Panc1 (cell line): Measurements from ENCODE around the gene SUGCT. TPM values are rescaled to one million over a fixed set of nuclear protein-coding genes. Genes with fewer than 3 reads are reported as not detected.

Source experiments
- ATAC-seq: fragments of 200-7000 bp; cut with Tn5 transposase; 2 replicates; pipeline ENCODE4 v1.9.1; 2020; ENCODE audit warnings: mild to moderate bottlenecking, moderate library complexity
- BruUV-seq: library from RNA; stranded (reverse); fragments of 400-500 nt; replicated peaks from 2 replicates; lab custom pipeline; 2021; lab: Mats Ljungman, UMichigan
- CTCF ChIA-PET: fragments of 300-600 bp; sonication (Branson Sonifier 250); formaldehyde crosslinking; loops from one replicate; lab custom pipeline; 2022; ENCODE audit warnings: antibody characterized with exemption; lab: Charles Lee
- POLR2A ChIA-PET: fragments of 300-600 bp; sonication (Branson Sonifier 250); formaldehyde crosslinking; loops from one replicate; lab custom pipeline; 2022; ENCODE audit warnings: antibody characterized with exemption; lab: Charles Lee
- DNase-seq: peaks from one replicate; pipeline ENCODE4 v3.0.0-alpha.2; 2010; ENCODE audit warnings: low read depth, low spot score
- H3K27ac ChIP-seq: 2 replicates; pipeline ENCODE4 v1.5.1; 2011; ENCODE audit warnings: mild to moderate bottlenecking, low read length, inconsistent platforms
- H3K27me3 ChIP-seq: fragments of 200-500 bp; sonication (Bioruptor generic); 2 replicates; pipeline ENCODE4 v1.6.0; 2014; ENCODE audit warnings: low read length, inconsistent platforms; ENCODE audit not compliant: control insufficient read depth, insufficient read depth
- H3K36me3 ChIP-seq: fragments of 200-500 bp; sonication (Bioruptor generic); 2 replicates; pipeline ENCODE4 v1.5.1; 2014; ENCODE audit warnings: inconsistent platforms, mild to moderate bottlenecking, low read length, moderate library complexity; ENCODE audit not compliant: control insufficient read depth, insufficient read depth
- H3K4me1 ChIP-seq: 2 replicates; pipeline ENCODE4 v1.5.1; 2011; ENCODE audit warnings: inconsistent platforms, mild to moderate bottlenecking, low read length, moderate library complexity; ENCODE audit not compliant: control insufficient read depth, insufficient read depth
- H3K4me3 ChIP-seq, 2 experiments: 2 replicates each; pipeline ENCODE4 v1.5.1; 2011 to 2012; ENCODE audit warnings: low read depth in 2 of 2, low read length in 2 of 2, mild to moderate bottlenecking in 2 of 2, inconsistent platforms in 1 of 2, moderate library complexity in 1 of 2
- H3K9me3 ChIP-seq: fragments of 200-500 bp; sonication (Bioruptor generic); 2 replicates; pipeline ENCODE4 v1.5.1; 2014; ENCODE audit warnings: low read depth, mild to moderate bottlenecking, inconsistent platforms, low read length, moderate library complexity; ENCODE audit not compliant: control insufficient read depth, insufficient read depth
- POLR2AphosphoS5 ChIP-seq: IDR thresholded peaks from 2 replicates; pipeline ENCODE4 v1.6.1; 2012; ENCODE audit warnings: mild to moderate bottlenecking, low read depth, low read length, moderate library complexity
- SIN3A ChIP-seq: IDR thresholded peaks from 2 replicates; pipeline ENCODE4 v1.6.1; 2012; ENCODE audit warnings: low read depth, mild to moderate bottlenecking, low read length, moderate library complexity, borderline replicate concordance; ENCODE audit not compliant: insufficient read depth
- TCF7L2 ChIP-seq: IDR thresholded peaks from 2 replicates; pipeline ENCODE4 v1.6.1; 2011; ENCODE audit warnings: mild to moderate bottlenecking, low read depth, low read length, inconsistent platforms
- in situ Hi-C: cut with HindIII; loops from 2 replicates; pipeline ENCODE4 v1.10.0; 2016; ENCODE audit warnings: low sequenced_read_pairs, low pct_unique_long_range_greater_than_20kb
- intact Hi-C: fragments of 100-400 bp; cut with micrococcal nuclease; formaldehyde crosslinking; loops from one replicate; pipeline ENCODE4 v1.10.0; 2022; ENCODE audit not compliant: unreplicated experiment
- total RNA-seq: library from RNA; stranded (reverse); gene quantifications from one replicate; pipeline ENCODE4 v1.2.1, GENCODE V29; 2021; ENCODE audit not compliant: unreplicated experiment
- TF ChIP-seq, protein P1 (sequence below): fragments of 450-650 bp; IDR thresholded peaks from 2 replicates; pipeline ENCODE4 v1.5.1; 2017; ENCODE audit warnings: mild to moderate bottlenecking
- TF ChIP-seq, protein P2 (sequence below), 2 experiments: IDR thresholded peaks; 2 replicates each; pipeline ENCODE4 v1.6.1; 2011 to 2012; ENCODE audit warnings: low read depth in 2 of 2, control low read depth in 1 of 2, low read length in 1 of 2, mild to moderate bottlenecking in 1 of 2, moderate library complexity in 1 of 2; ENCODE audit not compliant: insufficient read depth in 1 of 2

Gene SUGCT
- total RNA-seq, 1 experiment from 2014 or later = 3.1 TPM

DNA sequence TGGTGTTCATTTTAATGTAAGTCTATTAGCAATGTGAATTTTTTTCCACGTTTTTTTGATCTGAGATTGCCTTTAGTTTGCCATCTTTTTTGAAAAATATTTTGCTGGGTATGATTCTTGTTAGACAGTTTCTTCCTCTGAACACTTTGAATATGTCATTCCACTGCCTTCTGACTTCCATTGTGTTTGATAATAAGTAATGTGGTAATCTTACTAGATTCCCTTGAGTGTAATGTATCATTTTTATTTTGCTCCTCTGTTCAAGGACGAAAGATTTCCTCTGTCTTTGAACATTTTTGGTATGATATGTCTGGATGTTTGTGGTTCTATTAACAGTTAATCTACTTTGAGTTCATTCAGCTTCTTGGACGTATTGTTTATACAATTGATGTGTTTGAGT, 371.4 kb downstream of the SUGCT start:
- intact Hi-C loops = no loop called here
- CTCF ChIA-PET = no interaction called here
- Histone ChIP-seq H3K4me3 (no peak overlapping the region), H3K36me3 (no peaks in the 10 kb centered on the region), H3K4me1 (no peaks in the 10 kb centered on the region), H3K9me3 (no peaks in the 10 kb centered on the region; the same call in 1 of the 2 replicates), H3K27me3 (no peaks in the 10 kb centered on the region), H3K27ac (no peak overlapping the region)
- ATAC-seq (no peak), DNase-seq (no peak)
- in situ Hi-C loops = no loop called here
- TF ChIP-seq, protein P1, sequence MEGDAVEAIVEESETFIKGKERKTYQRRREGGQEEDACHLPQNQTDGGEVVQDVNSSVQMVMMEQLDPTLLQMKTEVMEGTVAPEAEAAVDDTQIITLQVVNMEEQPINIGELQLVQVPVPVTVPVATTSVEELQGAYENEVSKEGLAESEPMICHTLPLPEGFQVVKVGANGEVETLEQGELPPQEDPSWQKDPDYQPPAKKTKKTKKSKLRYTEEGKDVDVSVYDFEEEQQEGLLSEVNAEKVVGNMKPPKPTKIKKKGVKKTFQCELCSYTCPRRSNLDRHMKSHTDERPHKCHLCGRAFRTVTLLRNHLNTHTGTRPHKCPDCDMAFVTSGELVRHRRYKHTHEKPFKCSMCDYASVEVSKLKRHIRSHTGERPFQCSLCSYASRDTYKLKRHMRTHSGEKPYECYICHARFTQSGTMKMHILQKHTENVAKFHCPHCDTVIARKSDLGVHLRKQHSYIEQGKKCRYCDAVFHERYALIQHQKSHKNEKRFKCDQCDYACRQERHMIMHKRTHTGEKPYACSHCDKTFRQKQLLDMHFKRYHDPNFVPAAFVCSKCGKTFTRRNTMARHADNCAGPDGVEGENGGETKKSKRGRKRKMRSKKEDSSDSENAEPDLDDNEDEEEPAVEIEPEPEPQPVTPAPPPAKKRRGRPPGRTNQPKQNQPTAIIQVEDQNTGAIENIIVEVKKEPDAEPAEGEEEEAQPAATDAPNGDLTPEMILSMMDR = no peak
- TF ChIP-seq, protein P2, sequence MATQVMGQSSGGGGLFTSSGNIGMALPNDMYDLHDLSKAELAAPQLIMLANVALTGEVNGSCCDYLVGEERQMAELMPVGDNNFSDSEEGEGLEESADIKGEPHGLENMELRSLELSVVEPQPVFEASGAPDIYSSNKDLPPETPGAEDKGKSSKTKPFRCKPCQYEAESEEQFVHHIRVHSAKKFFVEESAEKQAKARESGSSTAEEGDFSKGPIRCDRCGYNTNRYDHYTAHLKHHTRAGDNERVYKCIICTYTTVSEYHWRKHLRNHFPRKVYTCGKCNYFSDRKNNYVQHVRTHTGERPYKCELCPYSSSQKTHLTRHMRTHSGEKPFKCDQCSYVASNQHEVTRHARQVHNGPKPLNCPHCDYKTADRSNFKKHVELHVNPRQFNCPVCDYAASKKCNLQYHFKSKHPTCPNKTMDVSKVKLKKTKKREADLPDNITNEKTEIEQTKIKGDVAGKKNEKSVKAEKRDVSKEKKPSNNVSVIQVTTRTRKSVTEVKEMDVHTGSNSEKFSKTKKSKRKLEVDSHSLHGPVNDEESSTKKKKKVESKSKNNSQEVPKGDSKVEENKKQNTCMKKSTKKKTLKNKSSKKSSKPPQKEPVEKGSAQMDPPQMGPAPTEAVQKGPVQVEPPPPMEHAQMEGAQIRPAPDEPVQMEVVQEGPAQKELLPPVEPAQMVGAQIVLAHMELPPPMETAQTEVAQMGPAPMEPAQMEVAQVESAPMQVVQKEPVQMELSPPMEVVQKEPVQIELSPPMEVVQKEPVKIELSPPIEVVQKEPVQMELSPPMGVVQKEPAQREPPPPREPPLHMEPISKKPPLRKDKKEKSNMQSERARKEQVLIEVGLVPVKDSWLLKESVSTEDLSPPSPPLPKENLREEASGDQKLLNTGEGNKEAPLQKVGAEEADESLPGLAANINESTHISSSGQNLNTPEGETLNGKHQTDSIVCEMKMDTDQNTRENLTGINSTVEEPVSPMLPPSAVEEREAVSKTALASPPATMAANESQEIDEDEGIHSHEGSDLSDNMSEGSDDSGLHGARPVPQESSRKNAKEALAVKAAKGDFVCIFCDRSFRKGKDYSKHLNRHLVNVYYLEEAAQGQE (IDR thresholded peaks at IDR 0.05; ENCODE audit: insufficient read depth in 1 of 2, low read depth in 2 of 2, low read length in 1 of 2) = no peak
- TF ChIP-seq SIN3A (no peak), TCF7L2 (no peak), POLR2AphosphoS5 (no peak)
- BruUV-seq = no TSS peak
- POLR2A ChIA-PET = interaction anchor here (0.6 kb wide), 1 partner anchor 318 kb away, joined by 8 read pairs; no protein-coding TSS in a partner anchor

DNA sequence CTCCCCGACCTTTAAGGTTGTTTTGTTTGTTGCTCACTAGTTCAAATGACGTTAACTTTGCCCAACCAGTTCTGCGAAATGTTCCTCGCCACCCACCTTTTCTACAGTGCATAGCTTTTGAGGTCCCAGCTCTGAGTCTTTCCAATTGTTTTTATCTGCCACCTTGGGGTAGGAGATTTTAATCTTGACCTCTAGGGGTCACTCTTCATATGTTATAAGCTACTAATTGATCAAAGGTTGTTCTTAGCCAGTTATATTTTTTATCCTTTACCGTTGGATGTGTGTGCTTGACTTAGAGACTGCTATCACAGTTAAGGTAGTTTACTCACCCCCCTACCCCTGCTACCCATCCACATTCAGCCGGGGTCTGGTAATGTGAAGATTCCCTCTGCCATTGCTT, 372.4 kb downstream of the SUGCT start:
- no peaks in the 10 kb centered on the region; the same call in 1 of the 2 replicates for H3K9me3 ChIP-seq
- POLR2A ChIA-PET = no interaction called here
- no peak overlapping the region for H3K4me3 ChIP-seq
- no peaks in the 10 kb centered on the region for H3K27me3 ChIP-seq
- intact Hi-C loops = no loop called here
- no peak for ATAC-seq
- no peak for DNase-seq
- no TSS peak for BruUV-seq
- no peak overlapping the region for H3K27ac ChIP-seq
- TF ChIP-seq, protein P1 = peak; percentile 38
- TF ChIP-seq TCF7L2 = no peak
- no peaks in the 10 kb centered on the region for H3K4me1 ChIP-seq
- H3K36me3 ChIP-seq = no peaks in the 10 kb centered on the region
- in situ Hi-C loops = no loop called here
- CTCF ChIA-PET = no interaction called here
